ENCODE data around the gene SNED1.

SNED1 gene

GRCh38 chr2:241133436-241133820 lies 135.0 kb downstream of the SNED1 start:
- no peak for FAIRE-seq

DNA sequence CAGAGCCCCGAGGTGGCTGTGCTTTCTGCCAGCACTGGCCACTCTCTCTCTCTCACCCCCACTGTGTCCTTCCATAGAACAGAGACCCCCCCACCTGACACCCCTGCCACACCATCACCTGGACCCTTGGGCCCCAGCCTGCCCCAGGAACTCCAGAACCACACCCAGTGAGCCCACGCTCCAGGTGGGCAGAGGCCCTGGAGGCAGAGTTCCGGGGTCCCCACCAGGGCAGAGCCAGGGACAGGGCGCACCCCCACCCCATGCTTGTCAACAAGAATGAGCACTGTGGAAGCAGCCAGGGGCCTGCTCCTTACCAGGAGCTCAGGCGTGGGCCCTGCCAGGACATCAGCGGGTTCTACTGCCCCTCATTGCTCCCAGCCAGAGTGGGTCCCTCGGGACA lies 136.3 kb downstream of the SNED1 start:
- no peak for FAIRE-seq

DNA sequence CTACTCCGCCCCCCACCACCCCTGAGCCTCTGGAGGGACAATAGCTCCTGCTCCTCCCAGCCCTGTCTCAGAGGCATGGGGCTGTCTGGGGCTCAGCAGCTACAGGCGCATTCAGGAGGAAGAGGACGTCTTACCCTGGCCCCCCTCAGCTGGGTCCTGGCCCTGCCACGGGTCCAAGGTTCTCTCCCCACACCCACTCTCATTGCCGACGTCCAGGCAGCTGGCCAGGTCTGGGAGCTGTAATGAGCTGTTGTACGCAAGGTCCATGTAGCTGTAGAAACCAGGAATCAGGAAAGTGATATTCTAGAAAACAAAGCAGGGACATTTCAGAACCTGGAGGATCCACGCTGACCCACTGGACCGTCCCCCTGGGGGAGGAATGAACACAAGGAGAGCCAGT lies 137.3 kb downstream of the SNED1 start:
- no peak for FAIRE-seq

DNA sequence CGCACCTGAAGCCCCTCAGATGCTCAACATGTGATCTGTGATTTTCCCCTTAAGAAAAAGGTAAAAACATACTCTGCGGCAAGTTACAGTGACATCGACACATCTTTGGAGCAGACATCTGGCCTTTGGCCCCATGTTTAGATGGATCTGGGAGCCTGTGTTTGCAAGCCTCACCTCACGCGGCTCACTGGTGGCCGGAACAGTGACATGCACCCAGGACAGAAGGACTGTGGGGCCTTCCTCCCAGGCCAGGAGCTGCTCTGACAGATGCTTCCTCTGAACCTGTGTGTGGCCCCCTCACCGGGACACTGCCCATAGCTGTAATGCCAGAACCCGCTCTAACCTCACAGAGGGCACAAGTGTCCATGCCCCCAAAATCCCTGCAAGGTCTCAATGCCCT lies 137.8 kb downstream of the SNED1 start:
- no peak for FAIRE-seq

DNA sequence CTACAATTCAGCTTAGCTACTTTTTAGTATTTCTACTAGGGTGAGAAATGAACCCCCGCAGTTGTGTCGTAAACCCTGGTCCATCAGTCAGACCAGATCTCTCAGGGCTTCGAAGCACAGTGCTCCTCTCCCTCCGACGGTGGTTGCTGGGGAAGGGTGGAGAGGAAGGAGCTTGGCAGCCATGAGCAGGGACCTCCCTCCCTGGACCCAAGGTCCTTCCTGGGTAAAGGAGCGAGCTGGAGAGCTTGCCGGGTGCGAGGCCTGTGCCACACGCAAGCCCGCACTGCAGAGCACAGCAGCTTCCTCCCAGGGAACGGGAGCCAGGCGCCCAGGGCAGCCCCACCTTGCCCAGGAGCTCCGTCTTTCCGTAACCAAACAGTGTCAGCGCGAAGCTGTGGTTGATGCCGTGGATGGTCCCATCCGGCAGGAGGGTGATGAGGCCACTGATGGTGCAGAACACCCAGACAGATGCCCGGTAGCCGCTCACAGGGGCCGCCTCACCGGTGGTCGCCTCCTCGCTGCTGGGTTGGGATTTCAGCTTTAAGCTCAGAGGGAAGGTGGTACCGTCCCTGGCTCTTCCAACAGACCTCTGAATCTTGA lies 138.3 kb downstream of the SNED1 start:
- FAIRE-seq: no peak

- no peak for FAIRE-seq
These were observed 139.1 kb downstream of the SNED1 start for GRCh38 chr2:241137276-241138190.

GRCh38 chr2:241138471-241138870 lies 140.1 kb downstream of the SNED1 start:
- no peak for FAIRE-seq

DNA sequence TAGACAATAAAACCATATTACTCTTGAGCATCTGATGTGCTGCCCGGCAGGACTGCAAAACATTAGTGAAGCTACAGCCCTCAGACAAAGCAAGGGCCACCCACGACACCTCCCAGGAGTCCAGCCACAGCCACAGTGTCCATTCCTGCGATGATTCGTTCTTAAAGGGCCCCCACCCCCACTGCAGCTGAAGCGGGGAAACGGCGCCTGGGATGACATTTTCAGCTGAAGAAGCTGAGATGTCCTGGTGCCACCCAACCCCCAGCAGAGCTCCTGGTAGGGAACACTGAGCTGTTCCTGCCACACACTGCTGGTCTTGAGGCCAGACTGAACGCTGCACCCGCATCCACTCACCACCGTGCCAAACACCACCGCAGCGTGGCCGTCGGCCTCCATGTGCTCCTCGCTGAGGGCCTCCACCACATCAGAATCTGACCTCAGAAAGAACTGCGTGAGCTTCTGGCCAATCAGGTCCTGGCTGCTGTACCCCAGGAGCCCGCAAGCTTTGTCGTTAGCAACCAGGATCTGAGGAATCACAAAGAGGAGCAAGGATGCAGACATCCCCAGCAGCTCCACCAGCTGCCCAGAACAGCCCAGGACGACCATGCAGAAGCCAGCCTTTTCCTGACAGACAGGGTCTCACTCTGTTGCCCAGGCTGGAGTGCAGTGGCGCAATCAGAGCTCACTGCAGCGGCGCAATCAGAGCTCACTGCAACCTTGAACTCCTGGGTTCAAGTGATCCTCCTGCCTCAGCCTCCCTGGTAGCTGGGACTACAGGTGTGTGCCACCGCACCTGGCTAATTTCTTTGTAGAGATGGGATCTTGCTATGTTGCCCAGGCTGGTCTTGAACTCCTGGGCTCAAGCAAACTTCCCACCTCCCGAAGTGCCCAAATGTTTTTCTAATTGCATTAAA lies 141.4 kb downstream of the SNED1 start:
- no peak for FAIRE-seq

DNA sequence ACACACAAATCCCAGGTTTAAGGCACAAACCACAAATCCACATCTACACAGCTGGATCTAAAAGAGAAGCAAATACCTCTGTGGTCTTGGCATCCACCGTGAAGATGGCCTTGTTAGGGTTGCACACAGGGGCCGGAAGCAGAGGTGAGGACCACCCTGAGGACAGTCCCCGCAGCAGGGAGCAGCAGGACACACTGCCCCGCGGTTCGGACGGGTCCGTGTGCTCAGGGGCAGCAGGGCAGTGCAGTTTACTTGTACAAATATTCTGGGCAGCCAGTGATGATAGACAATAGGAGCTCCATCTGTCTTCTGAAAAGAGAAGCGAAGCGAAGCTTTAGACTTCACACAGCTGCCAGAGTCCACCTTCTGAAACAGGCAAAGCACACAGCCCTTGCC lies 142.0 kb downstream of the SNED1 start:
- no peak for FAIRE-seq

DNA sequence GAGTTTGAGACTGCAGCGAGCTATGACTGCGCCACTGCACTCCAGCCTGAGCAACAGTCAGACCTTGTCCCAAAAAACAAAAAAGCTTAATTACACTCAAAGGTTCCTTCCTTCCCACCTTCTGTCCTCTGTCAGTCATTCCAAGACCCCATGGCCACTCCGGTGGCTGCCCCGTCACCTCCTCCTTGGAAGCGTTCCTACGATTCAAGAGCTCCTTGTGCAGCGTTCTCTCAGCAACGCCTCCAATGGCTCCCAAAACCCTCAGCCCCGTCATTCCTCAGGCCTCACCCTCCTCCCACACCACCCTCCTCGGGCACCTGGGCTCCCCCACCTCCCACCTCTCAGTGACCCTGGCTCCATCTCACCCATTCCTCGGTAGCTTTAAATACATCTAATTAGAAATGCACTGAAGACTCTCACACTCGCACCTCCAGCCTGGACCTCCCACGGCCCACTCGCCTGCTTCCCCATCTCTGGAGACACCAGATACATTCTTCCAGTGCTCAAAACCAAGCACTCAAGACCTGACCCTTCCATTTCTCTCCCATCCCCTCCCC lies 142.9 kb downstream of the SNED1 start:
- no peak for FAIRE-seq

GRCh38 chr2:241142063-241142462 lies 143.6 kb downstream of the SNED1 start:
- no peak for FAIRE-seq

GRCh38 chr2:241142593-241142992 lies 144.2 kb downstream of the SNED1 start:
- no peak for FAIRE-seq

All from A204.1 (cell line).